ENCODE results near the gene MAP3K14. TPM values are rescaled to one million over a fixed set of nuclear protein-coding genes. Genes with fewer than 3 reads are reported as not detected.

The MAP3K14 gene
- 0.77 and 0.79 TPM in 2 replicates for total RNA-seq

GRCh38 chr17:45316434-45317110, at the start of gene MAP3K14:
Gene MAP3K14 (minus strand): TSS chr17:45317020. CDS start chr17:45290745, 26,275 bp downstream.
- FAIRE-seq (no peak), DNase-seq (ENCODE audit: low read depth) (no peak)
- peaks cover 1% of the 10 kb centered on the region for H3K36me3 ChIP-seq (ENCODE audit: control insufficient read depth, insufficient read depth, low read length)
- peak within 1 kb of the TSS; percentile 69 for H3K4me3 ChIP-seq (ENCODE audit: low read depth, low read length)
- no peaks in the 10 kb centered on the region for H3K27me3 ChIP-seq (ENCODE audit: control insufficient read depth, insufficient read depth, low read length)
- no peak for TF ChIP-seq CTCF (IDR thresholded peaks at IDR 0.05; ENCODE audit: insufficient read depth, low read length, severe bottlenecking)

GRCh38 chr17:45366049-45366448, 49.2 kb upstream of the MAP3K14 start:
- TF ChIP-seq CTCF (IDR thresholded peaks at IDR 0.05; ENCODE audit: insufficient read depth, low read length, severe bottlenecking): no peak
- no peak for DNase-seq (ENCODE audit: low read depth)
- FAIRE-seq: no peak

GRCh38 chr17:45364531-45365390, 47.9 kb upstream of the MAP3K14 start:
- FAIRE-seq (peak; percentile 68), DNase-seq (ENCODE audit: low read depth) (no peak)
- Histone ChIP-seq H3K4me3 (ENCODE audit: low read depth, low read length) (no peak overlapping the region), H3K27me3 (ENCODE audit: control insufficient read depth, insufficient read depth, low read length) (no peaks in the 10 kb centered on the region), H3K36me3 (ENCODE audit: control insufficient read depth, insufficient read depth, low read length) (no peaks in the 10 kb centered on the region)
- no peak for TF ChIP-seq CTCF (IDR thresholded peaks at IDR 0.05; ENCODE audit: insufficient read depth, low read length, severe bottlenecking)

More at GRCh38 chr17:45366049-45366448, 49.2 kb upstream of the MAP3K14 start:
- no peak overlapping the region for H3K4me3 ChIP-seq (ENCODE audit: low read depth, low read length)
- no peaks in the 10 kb centered on the region for H3K36me3 ChIP-seq (ENCODE audit: control insufficient read depth, insufficient read depth, low read length)
- H3K27me3 ChIP-seq (ENCODE audit: control insufficient read depth, insufficient read depth, low read length): no peaks in the 10 kb centered on the region

GRCh38 chr17:45363498-45363897, 46.7 kb upstream of the MAP3K14 start:
- FAIRE-seq (peak; percentile 32), DNase-seq (ENCODE audit: low read depth) (no peak)
- no peak for TF ChIP-seq CTCF (IDR thresholded peaks at IDR 0.05; ENCODE audit: insufficient read depth, low read length, severe bottlenecking)
- Histone ChIP-seq H3K27me3 (ENCODE audit: control insufficient read depth, insufficient read depth, low read length) (no peaks in the 10 kb centered on the region), H3K4me3 (ENCODE audit: low read depth, low read length) (no peak overlapping the region), H3K36me3 (ENCODE audit: control insufficient read depth, insufficient read depth, low read length) (no peaks in the 10 kb centered on the region)

GRCh38 chr17:45361976-45362375, 45.2 kb upstream of the MAP3K14 start:
- TF ChIP-seq CTCF (IDR thresholded peaks at IDR 0.05; ENCODE audit: insufficient read depth, low read length, severe bottlenecking): no peak
- no peaks in the 10 kb centered on the region for H3K36me3 ChIP-seq (ENCODE audit: control insufficient read depth, insufficient read depth, low read length)
- H3K4me3 ChIP-seq (ENCODE audit: low read depth, low read length): no peak overlapping the region
- FAIRE-seq: no peak
- DNase-seq (ENCODE audit: low read depth): no peak
- H3K27me3 ChIP-seq (ENCODE audit: control insufficient read depth, insufficient read depth, low read length): no peaks in the 10 kb centered on the region
